Stimulated activated CD8-positive, alpha-beta memory T cell treated with anti-CD3 and anti-CD28 coated beads, Interleukin-7, amount 100 ng/mL, for 48 hours (primary cell): ENCODE data around the gene MAGI1.

Source experiments
- DNase-seq, 2 donors: peaks; one replicate each; pipeline ENCODE4 v3.0.0-alpha.2; 2020; ENCODE audit warnings: low read depth in 1 of 2; ENCODE audit errors: extremely low read depth in 1 of 2

MAGI1 gene

DNA sequence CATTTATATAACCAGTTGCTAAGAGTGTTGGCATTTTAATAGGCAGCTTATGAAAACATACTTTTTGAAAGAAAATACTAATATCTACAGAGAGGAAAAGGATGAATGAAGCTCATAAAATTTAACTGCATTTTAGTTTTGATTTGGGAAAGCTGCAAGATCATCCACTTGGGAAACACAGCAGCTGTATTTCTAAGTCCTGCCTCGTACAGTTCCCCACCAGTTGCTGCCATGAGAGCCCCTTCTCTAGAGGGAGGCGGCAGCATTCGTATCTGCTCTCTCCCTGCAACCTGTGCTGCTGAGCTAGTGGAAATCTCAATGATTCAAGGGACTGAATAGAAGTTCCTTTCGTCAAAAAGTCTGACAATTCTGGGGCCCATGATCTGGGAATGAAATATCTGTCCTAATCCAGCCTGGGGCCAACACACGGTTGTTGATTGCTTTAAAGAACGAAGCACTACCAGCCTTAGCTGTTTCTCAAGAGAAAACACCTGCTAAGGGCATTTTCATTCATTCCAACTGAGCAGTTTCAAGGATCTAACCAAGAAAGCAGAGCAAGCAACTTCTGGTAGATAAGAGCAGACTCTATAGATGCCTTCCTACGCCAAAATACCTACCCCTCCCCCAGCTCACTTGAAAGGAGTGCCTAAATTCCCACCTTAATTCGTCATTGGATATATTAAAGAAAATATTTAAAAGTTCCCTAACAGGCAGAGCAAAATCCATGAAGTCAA lies 223.7 kb downstream of the MAGI1 start:
- DNase-seq: no peak

GRCh38 chr3:65811892-65812291 lies 226.8 kb downstream of the MAGI1 start:
- no peak for DNase-seq

GRCh38 chr3:65811086-65811761 lies 227.5 kb downstream of the MAGI1 start:
- DNase-seq: no peak

DNA sequence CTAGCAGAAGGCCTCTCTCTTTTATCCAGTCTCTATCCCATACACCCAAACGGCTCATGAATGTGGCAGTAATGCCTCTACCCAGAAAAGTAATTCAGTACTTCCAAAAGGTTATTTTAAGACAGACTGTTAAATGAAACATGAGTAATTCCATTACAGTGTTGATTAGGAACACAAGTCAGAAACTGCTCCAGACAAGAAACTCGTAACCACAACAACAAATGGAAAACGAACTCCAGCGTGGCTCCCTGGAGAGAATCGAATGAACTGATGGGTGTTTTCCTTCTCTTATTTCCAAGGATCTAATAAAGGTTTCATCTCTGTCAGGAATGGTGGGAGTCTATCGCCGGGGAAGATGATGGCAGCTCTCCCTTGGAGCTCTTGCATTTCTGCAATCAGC lies 228.4 kb downstream of the MAGI1 start:
- no peak for DNase-seq

GRCh38 chr3:65809641-65810150 lies 229.0 kb downstream of the MAGI1 start:
- no peak for DNase-seq

GRCh38 chr3:65808824-65809223 lies 229.9 kb downstream of the MAGI1 start:
- DNase-seq: no peak

DNA sequence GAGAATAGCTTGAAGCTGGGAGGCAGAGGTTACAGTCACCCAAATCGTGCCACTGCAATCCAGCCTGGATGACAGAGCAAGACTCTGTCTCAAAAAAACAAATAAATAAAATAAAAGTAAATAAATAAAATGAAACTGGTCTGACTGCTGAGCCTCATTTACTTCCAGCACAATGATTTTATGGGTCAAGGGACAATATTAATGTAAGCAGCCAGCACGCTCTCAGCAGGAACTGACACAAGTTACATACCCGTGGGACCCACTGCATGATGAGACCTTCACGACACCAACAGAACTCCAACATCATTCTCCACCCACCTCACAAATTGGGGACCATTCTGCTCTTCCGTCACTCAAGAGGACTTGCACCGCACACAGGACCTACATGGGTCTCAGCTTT lies 230.3 kb downstream of the MAGI1 start:
- no peak for DNase-seq

DNA sequence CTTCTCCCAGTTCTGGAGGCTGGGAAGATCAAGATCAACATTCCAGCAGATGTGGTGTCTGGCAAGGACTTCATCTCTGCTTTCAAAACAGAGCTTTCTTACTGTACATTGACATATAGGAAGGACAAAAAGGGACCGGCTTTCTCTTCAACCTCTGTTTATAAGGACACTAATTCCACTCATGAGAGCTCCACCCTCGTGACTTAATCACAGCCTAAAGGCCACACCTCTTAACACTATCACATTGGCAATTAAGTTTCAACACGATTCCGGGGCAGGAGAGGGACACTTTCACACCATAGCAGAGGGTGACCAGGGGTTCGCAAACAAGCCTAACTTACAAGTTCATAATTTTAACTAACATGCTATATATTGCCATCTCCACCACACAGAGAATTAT lies 231.5 kb downstream of the MAGI1 start:
- no peak for DNase-seq

GRCh38 chr3:65806600-65806999 lies 232.1 kb downstream of the MAGI1 start:
- DNase-seq: no peak

DNA sequence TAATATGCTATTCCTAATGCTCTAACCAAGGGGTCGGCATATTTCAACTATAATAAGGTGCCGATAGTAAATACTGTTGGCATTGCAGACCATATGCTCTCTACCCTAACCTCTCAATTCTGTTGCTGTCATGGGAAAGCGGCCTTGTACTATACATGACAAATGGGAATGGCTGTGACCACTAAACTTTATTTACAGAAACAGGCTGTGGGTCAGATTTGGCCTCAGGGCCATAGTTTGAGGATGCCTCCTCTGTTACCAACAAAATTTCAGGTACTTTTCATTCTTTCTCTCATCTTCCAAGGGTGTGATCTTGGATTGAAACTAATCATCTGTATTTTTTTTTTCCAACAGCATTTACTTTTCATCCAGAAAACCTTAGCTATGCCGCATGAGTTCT lies 242.0 kb downstream of the MAGI1 start:
- no peak for DNase-seq

- no peak for DNase-seq
Observed at GRCh38 chr3:65795166-65795565, 243.6 kb downstream of the MAGI1 start.

- no peak for DNase-seq
Observed at GRCh38 chr3:65793495-65794200, 245.1 kb downstream of the MAGI1 start.

DNA sequence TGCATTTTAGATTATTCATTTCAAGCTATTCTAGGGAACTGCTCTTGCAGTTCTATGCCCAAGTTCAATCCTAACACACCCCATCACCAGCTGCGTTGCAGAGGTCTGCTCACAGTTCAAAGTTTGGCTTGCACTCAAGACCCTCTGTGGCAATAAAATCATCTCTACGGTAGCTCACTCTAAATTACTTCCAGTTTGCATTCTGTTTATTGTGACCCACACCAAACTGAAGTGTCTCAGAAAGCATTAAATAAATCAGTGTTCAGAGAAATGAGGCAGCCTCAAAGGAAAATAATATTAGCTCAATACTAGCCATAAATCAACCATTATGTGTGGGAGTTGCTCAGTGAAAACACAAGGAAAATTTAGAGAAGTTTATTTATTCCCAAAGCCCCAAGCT lies 250.3 kb downstream of the MAGI1 start:
- no peak for DNase-seq

DNA sequence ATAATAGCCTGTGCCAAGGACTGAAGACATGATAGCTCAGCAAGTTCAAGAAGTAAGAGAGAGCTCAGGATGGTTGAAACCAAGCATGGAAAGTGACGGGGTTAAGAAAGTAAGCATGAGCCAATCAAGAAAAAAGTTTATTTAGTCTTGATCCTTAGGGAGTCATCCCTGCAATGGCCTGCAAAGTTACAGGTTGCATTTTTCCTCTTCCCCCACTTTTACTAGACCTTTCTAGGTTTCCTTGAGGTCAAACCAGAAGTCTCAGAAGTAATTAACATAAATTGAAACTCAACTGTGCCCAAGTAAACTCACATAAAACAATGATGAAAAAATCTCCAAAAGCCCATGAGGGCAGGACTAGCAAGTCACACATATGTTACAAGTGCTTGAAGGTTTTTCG lies 250.9 kb downstream of the MAGI1 start:
- DNase-seq: no peak

DNA sequence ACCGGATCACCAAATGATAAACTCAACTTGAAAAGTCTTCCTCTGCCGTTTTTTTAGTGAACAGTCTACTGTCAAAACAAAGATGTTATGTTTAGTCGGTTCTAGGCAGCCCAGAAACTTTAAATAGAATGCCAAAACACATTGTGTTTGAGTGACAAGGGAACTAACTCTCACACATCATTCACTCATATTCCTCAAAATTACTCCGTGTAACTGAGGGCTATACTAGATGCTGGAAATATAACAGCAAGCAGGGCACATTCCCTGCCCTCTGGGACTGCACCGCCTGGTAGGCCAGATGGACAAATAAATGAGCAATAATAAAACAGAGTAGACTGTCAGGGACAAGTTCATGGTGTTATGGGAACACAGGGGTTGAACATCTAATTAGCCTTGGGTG lies 251.4 kb downstream of the MAGI1 start:
- DNase-seq: no peak

- DNase-seq: no peak
Observed at GRCh38 chr3:65786890-65787289, 251.8 kb downstream of the MAGI1 start.

DNA sequence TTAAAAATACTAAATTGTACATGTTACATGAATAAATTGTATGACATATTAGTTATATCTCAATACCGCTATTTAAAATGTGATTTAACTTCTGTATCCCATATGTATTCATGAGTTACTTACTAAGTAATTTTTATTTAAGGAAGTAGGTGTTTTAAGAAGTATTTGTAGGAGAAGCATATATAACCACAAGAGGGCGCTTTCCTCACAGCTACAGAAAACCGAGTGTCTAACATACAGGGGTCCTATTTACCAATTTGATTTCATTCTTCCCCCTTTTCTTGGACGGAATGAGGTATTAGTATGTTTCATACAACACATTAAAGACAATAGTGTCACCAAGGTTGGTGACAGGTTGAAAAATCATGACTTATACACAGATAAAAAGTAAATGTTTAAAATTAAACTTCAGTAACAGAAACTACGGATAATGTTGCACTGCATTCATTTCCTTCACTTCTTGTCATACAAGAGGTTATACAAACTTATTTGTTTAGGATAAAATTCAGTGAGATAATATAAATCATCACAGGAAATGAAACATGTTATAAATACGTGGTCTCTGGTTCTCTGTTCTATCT lies 253.6 kb downstream of the MAGI1 start:
- DNase-seq: no peak

GRCh38 chr3:65783117-65783516 lies 255.6 kb downstream of the MAGI1 start:
- no peak for DNase-seq

DNA sequence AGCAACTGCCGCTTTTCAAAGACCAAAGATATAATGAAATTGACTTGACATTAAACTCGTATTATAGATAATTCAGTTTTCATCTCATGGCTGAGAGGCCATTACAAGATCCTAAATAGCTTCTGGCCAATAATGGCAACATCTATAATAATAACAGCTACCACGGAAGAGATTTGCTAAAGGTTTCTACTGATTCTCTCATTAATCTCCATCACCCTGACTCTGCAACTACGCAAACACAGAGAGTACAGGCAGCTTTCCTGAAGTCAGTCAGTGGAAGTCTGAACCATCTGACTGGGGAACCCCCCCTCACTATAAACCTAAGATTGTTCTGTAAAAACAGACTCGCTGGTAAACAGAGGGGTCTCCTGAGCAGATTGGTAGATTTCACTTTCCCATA lies 257.1 kb downstream of the MAGI1 start:
- no peak for DNase-seq

DNA sequence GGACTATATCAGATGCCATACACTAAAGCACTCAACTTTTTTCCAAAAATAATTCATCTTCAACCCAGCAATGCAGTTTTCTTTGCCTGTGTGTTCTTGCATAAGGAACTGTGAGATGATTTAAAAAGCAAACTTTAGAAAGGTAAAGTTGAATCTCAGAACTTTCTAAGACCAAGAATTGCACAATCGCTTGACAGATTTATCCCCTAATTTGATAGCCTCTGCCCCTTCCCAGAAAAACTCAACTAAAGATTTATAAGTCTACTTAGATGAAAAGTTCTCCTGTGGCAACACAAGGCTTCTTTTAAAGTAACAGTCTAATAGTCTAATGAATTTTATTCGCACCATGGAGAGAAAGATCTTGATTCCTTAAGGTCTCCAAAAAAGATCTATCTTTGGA lies 259.3 kb downstream of the MAGI1 start:
- DNase-seq: no peak

DNA sequence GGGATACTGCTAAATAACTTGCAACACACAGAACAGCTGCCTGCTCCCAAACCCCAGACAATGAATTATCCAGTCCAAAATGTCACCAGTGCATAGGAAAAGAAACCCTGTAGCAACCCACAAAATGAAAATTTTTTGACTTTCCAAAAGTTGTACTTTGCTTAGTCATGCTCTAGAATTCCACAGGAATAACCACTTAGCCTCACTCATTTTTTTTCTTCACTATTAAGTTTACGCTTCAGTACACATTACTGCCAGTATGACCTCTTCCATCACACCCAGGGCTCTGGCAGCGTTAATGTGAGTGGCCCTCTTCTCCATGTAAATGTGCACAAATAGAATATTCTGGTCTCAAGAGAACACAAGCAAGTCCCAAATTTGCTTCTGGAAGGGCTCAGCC lies 259.8 kb downstream of the MAGI1 start:
- DNase-seq: no peak

GRCh38 chr3:65777050-65777449 lies 261.7 kb downstream of the MAGI1 start:
- DNase-seq: no peak
